ENCODE data around the gene SBF2.

SBF2 gene

DNA sequence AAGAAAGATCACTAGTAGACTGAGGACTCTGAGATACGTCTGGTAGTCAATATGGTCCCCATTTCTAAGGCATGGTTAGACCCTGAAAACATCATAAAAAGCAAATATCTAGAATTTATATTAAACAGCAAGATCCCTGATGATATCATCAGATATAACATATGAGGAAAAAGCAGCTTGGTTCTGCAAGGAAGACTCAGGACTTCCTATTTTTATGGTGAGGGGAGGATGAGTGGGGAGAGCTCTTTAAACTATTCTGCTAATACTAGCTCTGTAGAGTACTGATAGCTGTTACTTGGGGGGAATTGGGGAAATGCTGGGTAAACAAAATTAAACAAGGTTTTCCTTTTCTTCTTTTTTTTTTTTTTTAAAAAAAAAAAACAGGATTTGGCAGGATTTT is 394.3 kb downstream of the SBF2 start:
- DNase-seq (ENCODE audit: low spot score) = no peak

DNA sequence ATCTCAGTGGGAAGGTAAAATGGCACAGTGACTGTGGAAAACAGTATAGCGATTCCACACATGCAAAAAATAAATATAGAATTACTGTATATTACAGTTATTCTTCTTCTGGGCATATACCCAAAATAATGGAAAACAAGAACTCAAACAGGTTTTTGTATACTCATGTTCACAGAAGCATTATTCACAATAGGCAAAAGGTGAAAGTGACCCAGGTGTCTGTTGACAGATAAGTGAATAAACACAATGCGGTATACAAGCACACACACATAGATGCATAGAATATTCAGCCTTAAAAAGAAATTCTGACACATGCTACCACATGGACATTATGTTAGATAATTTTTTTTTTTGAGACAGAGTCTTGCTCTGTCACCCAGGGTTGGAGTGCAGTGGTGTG is 397.1 kb downstream of the SBF2 start:
- DNase-seq (ENCODE audit: low spot score) = no peak

DNA sequence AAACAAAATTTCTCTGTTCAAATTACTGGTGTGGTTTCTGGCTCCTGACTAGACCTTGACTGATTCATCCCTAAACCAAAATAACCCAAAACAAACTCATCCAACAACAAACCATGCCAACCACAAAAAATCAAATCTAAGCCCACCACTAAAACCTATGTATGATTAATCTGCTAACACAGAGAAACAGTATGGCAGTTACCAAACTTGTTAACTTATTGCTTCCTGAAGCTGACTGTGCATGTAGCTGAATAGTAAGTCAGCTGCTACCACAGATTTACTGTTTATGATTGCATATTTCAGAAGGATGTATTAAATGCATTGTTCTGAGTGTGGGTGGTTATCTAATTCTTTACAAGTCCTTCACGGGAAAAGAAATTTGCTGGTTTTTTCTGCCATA is 399.0 kb downstream of the SBF2 start:
- no peak for DNase-seq (ENCODE audit: low spot score)

DNA sequence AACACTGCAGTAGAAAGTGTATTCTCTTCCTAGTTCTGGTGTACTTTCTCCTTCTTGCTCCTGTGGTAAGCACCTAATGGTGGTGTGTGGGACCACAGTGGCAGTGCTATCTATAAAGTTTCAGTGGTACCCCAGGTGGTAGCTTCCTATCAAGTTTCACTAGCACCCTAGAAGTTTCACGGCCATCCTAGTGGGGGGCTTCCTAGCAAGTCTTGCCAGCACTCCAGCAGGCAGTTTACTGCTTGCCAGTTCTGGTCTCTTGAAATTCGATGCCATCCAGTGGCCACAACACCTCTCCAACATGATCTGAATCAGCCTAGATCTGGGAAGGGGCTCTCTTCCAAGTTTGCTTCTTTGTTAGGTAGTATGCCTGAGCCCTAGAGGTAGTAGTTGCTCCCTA is 400.5 kb downstream of the SBF2 start:
- no peak for DNase-seq (ENCODE audit: low spot score)

DNA sequence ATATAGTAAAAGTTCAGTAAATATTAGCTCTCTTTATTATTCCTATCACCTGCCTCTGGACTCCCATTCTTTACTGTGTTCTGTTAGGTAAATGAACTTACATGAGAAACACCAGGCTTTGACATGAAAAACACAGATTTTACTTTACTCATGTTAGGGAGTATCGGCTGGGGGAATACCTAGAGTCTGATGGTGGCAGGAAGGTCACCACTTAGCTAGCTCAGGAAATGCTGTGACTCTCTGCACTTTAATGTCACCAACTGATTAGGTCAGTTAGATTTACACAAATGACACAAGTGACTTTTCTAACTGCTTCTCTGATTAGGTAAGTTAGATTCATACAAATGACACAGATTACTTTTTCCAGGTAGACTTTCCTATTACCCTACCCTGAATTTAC is 405.1 kb downstream of the SBF2 start:
- DNase-seq (ENCODE audit: low spot score) = no peak

DNA sequence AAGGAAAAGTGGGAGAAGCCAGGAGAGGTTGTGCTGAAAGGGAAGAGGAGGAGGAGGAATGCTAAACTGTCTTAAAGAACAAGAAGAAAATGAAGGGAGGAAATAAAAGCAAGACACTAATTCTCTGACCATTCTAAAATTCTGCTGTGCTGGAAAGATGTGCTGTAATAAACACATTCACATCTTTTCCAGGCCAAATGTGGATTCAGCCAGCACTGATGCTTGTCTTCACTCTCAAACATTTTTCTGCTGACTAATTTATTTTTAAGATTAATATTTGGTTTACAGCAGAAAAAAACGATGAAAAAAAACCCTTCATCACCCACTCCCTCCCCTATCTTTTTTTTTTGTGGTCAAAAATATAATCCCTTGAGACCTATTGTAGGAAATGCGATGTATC is 406.5 kb downstream of the SBF2 start:
- DNase-seq (ENCODE audit: low spot score) = no peak

DNA sequence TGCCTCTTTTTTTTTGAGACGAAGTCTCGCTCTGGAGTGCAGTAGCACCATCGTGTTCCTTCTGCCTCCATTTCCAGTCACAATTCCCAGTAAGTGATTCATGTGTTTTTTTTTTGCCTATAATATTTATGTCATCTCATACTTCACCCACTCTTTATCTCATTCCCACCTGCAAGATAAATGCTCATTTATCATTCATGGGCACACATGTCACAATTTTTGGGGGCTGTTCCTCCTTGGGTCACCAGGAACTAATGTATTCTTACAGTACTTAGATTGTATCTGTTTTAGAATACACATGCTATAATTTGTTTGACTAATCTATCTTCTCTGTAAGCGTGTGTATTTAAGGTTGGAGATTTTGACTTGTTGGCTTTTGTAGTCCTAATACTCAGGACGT is 407.4 kb downstream of the SBF2 start:
- DNase-seq (ENCODE audit: low spot score) = no peak

DNA sequence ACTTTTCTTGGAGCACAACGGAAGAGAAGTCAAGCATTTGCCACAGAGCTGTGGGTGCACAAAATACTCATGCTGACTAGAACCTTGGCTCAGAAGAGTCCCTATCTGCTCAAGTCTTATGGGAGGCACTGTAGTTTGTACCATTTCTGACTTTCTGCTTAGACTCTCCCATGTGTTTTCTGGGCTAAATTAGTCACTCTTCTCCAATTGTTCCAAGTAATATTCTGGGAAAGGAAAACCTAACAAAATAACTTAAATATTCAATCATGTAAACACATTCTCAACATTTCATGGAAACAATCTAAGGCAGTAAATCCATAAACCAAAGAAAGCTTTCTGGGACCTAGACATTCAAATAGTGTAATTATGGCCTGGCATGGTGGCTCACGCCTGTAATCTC is 409.4 kb downstream of the SBF2 start:
- no peak for DNase-seq (ENCODE audit: low spot score)

DNA sequence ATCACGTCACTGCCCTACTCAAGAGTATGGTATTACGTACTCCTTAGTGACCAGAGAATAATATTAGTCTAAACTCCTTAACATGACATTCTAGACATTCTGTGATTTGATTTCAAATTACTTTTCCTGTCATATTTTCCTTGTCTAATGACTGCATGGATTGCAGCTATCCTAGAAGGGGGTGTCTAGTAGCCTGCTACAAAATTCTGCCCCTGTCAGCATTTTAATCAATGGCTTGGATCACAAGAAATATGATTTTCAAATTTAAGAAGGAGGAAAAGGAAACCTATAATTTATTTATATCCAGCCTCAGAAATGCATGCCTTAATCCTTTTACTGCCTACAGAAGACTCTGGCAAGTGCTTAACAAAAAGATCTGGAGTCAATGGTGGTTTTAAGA is 413.4 kb downstream of the SBF2 start:
- DNase-seq (ENCODE audit: low spot score) = no peak

DNA sequence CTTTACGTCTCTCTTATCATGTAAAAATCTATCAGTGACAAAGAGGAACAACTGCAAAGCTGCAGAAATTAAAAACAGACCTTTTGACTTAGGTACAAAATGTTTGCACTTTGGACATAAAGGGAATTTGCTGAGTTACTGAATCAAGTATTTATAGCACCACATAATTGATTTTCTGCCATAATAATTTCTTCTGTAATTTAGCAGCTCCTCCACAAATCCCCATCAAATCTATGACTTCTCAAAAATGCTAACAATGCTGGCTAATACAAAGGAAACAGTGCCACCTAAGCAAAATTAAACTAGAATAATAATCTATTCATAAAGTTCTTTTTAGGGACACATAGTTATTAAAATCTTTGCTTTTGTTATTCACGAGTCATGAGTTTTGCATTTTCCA is 415.1 kb downstream of the SBF2 start:
- DNase-seq (ENCODE audit: low spot score) = no peak

DNA sequence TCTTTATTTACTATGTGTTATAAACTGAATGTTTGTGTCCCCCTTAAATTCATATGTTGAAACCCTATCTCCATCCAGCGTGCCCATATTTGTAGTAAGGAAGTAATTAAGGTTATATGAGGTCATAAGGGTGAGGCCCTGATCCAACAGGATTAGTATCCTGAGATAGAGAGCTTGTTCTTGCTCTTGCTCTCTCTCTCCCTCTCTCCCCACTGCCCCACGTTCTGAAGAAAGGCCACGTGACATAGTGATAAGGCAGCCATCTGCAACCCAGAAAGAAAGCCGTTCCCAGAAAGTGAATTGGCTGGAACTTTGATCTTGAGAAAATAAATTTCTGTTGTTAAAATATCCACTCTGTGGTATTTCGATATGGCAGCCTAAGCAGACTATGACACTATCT is 417.7 kb downstream of the SBF2 start:
- no peak for DNase-seq (ENCODE audit: low spot score)

DNA sequence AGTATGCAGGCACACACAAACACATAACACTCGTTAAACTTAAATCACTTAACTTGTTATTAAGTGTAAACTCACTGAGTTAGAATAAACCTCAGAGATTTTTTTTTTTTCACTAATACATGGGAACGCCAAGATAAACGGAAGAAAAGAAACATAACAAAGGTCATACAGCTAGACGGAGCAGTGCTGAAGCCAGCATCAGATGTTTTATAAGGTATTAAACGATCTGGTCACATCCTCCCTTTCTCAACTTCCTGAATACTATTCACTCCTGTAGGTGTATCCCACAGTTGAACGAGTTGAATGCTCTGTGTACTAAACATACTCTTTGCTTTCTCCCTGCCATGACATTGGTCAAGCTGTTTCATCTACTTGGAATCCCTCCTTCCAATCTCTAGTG is 418.2 kb downstream of the SBF2 start:
- no peak for DNase-seq (ENCODE audit: low spot score)

DNA sequence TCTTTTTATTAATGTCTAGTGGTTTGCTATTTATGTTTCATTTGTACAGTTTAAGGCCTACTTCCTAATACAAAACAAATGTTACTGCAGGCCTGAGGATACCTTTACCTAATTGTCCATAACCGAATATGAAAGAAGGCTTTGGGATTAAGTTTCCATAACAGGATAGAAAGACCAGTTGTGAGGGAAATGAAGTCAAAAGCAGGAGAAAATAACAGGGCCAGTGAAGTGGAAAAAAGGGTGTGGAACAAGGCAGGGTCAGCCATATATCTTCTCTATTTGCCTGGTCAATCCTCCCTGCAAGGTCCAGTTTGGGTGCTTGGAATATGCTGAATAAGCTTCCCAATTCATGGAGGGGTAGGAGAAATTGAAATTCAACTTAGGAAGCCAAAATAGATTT is 418.6 kb downstream of the SBF2 start:
- DNase-seq (ENCODE audit: low spot score) = no peak

DNA sequence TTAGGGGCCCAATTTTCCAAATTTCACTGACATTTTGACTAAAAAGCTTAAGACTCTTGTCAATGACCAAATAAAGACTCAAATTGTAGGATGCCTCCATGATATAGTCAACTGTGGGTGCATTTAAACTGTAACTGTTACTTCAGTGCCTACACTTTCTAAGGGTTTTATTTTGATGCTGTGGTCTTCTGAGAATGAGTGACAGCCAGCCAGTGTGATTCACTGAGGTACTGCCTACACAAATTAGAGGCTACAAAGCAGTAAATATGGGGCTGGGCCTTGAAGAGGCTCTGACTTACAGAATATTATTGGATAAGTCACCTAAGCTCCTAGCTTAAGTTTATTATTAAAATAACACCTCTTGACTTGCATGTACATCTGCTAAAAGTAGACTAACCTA is 419.6 kb downstream of the SBF2 start:
- DNase-seq (ENCODE audit: low spot score) = no peak

DNA sequence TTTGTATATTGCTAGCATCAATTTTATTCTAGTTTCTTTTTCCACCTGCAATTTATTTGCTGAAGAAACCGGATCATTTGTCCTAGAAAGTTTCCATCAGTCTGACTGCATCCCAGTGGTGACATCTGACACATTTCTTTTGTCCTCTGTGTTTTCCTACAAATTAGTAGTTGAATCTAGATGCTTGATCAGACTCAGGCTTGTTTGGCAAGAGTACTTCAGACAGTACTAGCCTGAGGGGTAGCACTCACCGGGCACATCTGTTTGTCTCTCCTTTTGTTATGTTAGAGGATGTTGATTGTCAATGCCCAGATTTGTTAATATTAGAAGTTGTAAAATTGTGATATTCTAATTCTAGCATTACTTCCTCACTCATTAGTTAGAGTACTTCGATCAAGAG is 425.4 kb downstream of the SBF2 start:
- no peak for DNase-seq (ENCODE audit: low spot score)

DNA sequence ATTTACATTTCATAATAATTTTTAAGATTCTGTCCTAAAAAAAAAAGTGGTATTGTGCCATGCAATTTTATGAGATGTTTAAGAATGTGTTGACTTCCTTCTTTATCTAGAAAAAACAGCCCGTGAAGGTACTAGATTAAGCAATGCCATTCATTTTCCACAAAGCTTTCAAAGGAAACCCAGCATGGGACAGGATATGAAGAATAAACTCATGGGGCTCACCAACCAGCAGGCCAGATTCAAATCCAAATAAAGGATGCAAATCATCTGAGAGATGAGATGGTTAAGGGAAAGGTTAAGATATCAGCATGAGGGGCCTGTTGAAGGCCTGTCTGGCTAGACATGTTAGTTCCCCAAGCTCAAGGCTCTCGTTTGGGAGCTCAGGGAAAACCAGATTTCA is 431.0 kb downstream of the SBF2 start:
- no peak for DNase-seq (ENCODE audit: low spot score)

DNA sequence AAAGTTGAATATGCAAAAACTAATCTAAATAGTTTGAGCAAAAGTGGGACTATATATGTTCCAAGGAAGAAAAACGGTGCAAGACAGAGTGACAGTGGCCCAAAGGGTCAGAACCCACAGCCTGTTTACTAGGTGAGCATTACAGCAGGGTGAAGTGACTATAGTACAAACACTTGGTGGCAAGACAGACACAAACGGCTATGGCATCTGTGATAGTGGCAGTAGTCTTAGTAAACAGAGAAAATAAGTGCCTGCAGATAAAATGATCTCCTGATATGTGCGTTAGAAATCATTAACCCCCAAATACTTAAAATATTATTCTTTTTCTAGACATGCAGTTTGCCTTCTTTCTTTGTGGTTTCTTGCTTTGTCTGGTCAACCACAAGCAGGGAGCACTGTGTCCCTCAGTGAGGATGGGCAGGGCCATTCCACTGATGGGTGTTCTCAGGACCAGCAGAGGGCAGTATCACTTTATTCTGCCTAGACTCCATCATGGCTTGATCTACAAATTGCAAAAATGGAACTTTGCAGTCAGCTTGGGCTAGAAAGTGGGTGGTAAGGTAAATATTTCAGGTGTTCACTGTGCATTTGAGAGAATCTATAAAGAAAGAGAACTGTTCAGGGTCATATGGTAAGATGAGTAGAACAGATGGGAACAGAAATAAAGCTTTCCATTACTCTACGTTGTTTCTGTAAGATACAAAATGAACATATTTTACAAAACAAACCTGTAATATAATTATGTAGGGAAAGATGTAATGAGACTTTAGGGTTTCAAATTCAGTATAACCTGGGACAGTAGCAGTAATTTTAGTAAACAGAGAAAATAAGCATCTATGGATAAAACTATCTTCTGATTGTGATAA is 431.9 kb downstream of the SBF2 start:
- peak; percentile 51 for DNase-seq (ENCODE audit: low spot score)

DNA sequence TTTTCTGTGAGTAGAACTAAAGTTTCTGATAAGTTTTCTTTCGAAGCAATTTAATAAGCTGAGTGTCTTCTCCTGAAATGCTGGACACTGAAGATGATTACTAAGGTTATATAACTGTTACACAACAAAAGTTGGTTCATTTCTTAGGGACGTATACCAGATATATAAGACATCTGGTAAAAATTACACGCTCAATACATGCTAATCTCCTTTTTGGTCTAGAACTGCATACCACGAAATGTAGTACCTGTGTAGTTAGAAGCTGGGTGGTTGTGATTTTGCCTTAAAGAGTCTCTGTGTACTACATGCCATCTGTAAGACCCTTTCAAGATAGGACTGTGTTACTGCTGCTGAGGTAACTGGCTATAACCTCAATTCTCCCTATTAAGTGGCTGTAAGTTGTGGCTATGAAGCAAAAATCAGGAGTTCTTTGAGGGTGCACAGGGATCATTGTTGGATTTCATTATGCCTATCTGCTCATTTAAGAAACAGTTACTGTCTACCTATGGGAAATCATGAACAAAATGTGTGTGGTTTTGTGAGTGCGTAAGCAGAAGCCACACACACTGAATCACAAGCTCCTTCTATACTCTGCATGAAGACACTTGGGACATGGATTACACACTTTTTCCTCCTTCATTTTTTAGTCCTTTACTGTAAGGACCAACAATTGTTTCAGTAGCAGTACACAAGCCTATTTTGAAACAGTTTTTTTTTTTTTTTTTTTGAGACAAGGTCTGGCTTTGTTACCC is 434.3 kb downstream of the SBF2 start:
- DNase-seq (ENCODE audit: low spot score) = no peak

DNA sequence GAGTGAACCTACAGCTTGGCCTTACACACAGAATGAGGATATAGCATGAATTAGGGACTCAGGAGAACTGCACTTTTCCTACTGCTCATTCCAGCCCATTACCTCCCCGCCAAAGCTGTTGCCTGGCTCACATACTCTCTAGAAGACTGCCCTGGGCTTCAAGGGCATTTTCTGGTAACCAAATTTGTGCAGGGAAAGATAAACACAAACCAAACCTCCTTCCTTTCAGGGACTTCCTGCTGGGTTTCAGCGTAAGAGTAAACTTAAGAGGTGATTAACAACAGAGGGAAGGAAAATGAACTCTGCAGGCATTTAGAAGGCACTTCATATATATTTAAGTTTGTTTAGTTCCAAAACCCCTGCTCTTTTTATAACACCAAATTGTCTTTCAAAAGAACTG is 435.2 kb downstream of the SBF2 start:
- DNase-seq (ENCODE audit: low spot score) = no peak

DNA sequence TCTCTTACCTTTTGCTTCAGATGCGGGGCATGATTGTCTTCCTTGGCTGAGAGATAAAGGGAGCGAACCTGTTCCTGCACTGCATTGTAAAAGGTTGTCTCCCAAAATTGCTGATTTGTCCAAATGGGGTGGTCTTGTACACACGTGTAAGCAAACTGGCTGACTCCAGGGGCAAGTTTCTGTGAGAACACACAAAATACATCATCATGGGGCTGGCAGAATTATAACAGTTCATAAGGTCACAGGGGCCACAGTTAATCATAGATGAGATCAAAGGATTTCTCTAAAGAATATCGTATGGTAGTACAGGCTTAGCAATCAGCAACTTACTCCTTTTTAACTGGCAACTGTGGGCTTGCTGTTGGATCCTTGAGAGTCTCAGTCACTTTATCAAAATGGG is 435.8 kb downstream of the SBF2 start:
- no peak for DNase-seq (ENCODE audit: low spot score)

DNA sequence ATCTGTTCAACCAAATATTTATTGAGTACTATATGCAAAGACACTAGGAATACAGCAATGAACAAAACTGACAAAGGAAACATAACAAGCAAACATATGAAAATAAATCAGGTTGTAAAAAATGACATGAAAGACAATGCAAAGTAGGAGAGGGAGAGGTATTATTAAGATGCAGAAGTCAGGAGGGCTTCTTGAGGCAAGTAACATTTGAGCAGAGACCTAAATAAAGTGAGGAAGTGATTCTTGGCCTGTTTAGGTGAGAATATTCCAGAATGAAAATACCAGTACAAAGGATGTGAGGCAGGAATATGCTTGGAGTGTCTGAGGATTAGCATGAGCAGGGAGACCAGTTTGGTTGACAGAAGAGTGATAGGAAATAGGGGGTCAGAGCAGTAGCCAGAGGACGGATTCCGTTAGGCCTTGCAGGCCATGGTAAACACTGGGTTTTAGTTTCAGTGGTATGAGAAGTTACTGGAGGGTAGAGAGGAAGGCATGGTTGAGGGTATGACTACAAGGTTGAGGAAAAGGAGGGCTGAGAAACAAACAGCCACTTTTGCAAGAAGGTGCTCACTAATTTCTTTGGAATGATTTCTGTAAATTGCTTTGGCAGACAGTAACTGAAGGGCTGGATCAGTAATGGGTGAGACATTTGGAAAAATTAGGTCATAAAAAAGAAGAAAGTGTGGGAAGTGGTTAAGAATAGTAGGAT is 438.3 kb downstream of the SBF2 start:
- DNase-seq (ENCODE audit: low spot score) = no peak

DNA sequence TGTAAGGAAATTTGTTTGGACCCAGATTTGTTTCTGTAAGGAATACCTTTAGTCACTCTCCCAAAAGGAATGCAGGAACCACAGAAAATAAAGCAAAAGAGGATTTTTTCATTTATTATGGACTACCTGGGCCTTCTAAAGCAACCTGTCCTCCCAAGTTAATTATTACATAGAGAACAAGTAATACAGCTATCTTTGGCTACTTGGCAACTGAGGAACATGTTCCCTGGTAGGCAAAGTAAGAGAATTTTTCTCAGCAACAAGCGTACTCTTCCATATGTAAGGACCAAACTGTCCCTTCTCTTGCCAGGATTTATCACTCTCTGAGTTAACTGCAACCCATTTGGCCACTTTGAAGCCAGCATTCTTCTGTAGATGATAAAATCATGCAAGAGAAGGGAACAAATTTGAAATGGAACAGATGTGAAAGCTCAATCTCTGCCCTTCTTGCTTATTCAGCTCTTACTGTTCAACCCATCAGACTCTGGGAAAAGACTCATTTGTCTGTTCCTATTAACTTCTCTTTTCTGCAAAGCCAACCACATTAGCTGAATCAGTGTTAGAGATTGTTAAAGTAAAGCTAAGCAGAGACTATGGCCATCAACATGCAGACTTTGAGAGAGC is 440.0 kb downstream of the SBF2 start:
- no peak for DNase-seq (ENCODE audit: low spot score)

DNA sequence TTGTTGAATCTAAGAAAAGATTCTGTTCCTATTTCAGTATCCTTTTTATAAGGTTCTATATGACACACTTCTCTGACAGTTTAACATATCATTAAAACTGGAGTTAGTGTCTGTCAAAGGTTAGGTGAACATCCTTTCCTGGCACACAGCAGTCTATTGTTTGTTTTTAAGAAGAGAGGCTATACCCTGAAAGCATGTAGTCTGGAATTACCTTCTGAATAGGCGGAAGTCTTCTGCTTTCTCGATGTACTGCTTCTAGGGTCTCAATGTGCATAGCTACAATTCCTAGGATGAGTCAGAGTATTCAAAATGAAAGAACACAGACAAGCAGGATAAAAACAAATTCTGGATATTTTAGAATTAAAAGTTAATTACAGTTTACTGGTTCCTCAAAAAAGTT is 441.6 kb downstream of the SBF2 start:
- no peak for DNase-seq (ENCODE audit: low spot score)
